Ovary (tissue), 3 donors: ENCODE measurements around the gene TENT5A.

Source experiments
- EP300 ChIP-seq: sonication (generic); formaldehyde crosslinking; IDR thresholded peaks from one replicate; pipeline ENCODE4 v1.6.1; 2017; ENCODE audit warnings: antibody characterized with exemption
- POLR2A ChIP-seq: fragments of 450-650 bp; IDR thresholded peaks from one replicate; pipeline ENCODE4 v1.6.1; 2017; ENCODE audit warnings: antibody characterized with exemption, mild to moderate bottlenecking, moderate library complexity
- TF ChIP-seq, protein P1 (sequence below), 3 donors: fragments of 450-650 bp in 2 of 3; fragments of 200-600 bp in 1 of 3; IDR thresholded peaks; one replicate each; pipeline versions ENCODE4 v1.5.1 to v1.8.0; 2016 to 2022; ENCODE audit warnings: antibody characterized with exemption in 3 of 3, mild to moderate bottlenecking in 1 of 3
- donor health status: DM: no; HTN: no; CAD: no.

DNA sequence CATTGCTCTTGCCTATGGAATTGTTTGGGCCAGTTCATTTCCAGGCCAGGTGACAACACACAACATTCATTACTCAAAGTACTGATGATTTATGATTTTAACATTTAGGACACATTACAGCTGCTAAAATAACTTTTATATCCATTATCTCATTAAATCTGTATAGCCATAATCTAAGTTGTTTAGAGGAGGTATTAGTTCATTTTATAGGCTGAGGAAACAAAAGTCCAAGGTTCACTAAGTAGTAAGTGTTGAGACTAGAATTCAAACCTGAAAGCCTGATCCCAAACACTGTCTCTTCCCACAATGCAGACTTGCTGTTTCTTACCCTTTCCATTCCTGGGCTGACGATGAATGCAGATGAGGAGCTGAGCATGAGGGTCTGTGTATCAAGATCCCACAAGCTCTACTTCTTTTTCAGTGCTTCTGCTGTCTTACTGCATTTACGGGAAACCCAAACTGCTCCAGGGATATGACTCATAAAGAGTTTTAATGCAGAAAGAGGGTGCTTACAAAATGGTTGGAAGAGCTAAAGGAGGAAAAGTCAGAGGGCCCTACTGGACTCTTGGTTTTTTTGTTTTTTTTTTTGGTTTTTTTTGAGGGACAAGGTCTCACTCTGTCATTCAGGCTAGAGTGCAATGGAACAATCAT lies 17.9 kb downstream of the TENT5A start:
- TF ChIP-seq, protein P1, sequence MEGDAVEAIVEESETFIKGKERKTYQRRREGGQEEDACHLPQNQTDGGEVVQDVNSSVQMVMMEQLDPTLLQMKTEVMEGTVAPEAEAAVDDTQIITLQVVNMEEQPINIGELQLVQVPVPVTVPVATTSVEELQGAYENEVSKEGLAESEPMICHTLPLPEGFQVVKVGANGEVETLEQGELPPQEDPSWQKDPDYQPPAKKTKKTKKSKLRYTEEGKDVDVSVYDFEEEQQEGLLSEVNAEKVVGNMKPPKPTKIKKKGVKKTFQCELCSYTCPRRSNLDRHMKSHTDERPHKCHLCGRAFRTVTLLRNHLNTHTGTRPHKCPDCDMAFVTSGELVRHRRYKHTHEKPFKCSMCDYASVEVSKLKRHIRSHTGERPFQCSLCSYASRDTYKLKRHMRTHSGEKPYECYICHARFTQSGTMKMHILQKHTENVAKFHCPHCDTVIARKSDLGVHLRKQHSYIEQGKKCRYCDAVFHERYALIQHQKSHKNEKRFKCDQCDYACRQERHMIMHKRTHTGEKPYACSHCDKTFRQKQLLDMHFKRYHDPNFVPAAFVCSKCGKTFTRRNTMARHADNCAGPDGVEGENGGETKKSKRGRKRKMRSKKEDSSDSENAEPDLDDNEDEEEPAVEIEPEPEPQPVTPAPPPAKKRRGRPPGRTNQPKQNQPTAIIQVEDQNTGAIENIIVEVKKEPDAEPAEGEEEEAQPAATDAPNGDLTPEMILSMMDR (IDR thresholded peaks at IDR 0.05): no peak
- TF ChIP-seq POLR2A (no peak), EP300 (no peak)
